GM19463 (cell line): ENCODE results near the gene NECAB2.

Experiments used
- ATAC-seq: cut with Tn5 transposase; IDR thresholded peaks from one replicate; pipeline ENCODE4 v1.9.1; 2021; ENCODE audit warnings: mild to moderate bottlenecking, moderate library complexity; ENCODE audit not compliant: unreplicated experiment

NECAB2 gene

GRCh38 chr16:83967838-83968305 is at the start of gene NECAB2:
Gene NECAB2 (plus strand): TSS chr16:83968244. CDS start chr16:83968649, 405 bp downstream.
- ATAC-seq = no peak

DNA sequence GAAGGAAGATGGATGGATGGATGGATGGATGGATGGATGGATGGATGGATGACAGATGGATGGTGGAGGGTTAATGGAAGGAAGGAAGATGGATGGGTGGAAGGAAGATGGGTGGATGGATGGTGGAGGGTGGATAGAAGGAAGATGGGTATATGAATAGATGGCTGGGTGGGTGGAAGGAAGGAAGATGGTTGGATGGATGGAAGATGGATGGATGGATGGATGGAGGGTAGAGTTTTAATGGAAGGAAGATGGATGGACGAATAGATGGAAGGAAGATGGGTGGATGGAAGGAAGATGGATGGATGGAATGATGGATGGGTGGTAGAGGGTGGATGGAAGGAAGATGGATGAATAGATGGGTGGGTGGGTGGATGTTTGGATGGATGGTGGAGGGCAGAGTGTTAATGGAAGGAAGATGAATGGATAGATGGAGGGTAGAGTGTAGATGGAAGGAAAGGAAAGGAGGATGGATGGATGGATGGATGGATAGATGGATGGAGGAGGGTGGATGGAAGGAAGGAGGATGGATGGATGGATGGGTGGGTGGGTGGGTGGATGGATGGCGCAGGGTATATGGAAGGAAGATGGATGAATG is 47.1 kb upstream of the NECAB2 start:
- no peak for ATAC-seq

DNA sequence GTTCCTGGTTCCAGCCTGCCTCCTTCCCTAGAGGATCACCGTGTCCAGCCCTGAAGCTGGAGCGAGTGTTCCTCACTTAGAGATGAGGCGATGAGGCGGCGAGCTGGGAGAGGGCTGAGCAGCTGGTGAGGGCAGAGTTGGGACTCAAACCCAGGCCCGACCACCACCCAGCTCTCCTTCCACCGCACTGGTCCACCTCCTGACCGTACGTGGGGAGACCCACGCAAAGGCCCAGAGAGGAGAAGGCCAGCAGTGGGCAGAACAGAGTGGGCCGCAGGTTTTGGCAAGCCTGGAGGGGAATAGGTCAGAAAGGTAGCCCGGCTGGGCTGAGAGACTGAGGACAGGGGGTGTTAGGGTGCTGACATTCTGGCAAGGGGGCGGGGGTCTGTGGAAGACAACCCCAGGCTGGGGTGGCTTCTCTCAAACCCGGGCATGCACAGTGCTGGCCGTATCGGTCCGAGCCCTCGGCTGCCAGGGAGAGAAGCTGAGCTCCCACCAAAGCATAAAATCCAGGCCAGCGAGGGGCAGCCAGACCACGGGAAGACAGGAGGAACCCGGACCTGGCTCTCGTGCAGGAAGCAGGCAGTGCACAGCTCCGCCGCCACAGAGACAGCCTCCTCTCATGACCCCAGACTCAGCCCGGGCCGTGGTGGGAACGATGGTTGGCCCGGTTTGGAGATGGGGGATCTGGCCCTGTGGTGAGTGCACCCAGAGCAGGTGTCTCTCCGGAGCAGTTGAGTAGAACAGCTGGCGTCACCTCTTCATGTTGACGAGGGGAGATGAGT is 44.3 kb upstream of the NECAB2 start:
- no peak for ATAC-seq

- ATAC-seq = no peak
Observed at GRCh38 chr16:83924686-83925085, 43.4 kb upstream of the NECAB2 start.

GRCh38 chr16:83925095-83925905 is 42.7 kb upstream of the NECAB2 start:
- no peak for ATAC-seq

DNA sequence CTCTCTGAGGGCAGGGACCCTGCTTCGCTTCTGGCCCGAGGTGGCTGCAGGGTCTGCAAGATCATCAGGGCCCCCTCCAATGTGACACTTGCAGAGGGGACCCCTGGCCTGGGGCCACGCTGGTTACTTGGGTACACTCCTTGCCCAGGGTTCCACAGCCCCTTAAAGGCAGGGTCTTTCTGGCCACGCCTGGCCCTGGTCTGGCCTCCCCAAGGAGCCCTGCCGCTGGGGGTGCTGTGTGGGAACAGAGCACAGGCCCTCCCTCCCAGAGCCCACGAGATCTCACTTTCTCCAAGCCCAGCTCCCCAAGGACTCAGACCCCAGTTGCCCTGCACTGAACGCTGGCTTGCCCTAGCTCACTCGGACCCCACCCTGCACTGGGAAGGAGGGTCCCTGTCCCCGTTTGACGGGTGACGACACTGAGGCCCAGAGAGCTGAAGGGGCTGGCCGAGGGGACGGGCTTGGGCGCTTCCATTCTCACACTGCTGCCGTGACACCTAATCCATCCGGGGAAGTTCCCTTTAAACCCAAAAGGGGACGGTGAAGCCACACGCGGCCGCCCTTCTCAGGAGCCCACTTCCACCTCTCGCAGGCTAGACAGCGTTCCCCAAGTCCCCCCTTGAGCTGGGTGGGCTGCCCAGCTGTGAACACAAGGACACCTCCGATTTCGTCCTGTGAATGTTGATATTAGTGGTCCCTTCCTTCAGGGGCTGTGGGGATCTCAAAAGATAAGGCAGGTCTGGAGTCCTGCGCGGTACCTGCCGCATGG is 41.9 kb upstream of the NECAB2 start:
- ATAC-seq = no peak

GRCh38 chr16:83926726-83927397 is 41.2 kb upstream of the NECAB2 start:
- peak; percentile 57 for ATAC-seq

- no peak for ATAC-seq
Observed at GRCh38 chr16:83928341-83929055, 39.5 kb upstream of the NECAB2 start.

- no peak for ATAC-seq
Observed at GRCh38 chr16:83929811-83930555, 38.1 kb upstream of the NECAB2 start.

DNA sequence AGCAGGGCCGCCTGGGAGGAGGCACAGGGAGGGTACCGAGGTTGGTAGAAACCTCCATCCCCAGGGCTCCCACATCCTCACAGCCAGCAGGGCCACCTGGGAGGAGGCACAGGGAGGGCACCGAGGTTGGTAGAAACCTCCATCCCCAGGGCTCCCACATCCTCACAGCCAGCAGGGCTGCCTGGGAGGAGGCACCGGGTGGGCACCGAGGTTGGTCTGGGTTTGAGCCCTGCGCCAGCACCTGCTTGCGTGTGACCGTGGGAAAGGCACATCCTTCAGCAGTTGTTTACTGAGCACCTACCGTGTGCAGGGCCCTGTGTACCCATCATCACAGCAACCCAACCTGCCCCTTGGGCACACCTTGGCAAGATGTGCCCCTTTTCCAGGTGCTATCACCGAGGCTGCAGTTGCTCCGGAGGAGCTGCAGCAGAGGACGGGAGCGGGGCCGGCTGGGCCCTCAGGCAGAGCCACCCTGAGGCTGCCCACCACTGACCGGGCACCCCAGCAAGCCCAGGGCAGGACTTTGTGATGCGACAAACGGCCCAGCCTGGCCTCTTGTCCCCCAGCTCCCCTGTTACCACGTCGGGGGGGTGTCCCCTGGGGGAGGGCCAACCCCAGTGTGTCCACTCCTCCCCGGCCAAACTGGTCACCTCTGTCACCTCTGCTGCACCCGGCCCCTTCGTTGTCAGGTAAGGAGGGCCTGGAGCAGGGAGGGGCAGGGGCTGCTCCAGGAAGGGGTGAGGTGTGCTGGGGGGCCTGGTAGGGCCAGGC is 37.1 kb upstream of the NECAB2 start:
- ATAC-seq = no peak

- ATAC-seq = no peak
Observed at GRCh38 chr16:83931556-83931955, 36.5 kb upstream of the NECAB2 start.

- ATAC-seq = no peak
Observed at GRCh38 chr16:83932304-83932703, 35.7 kb upstream of the NECAB2 start.

DNA sequence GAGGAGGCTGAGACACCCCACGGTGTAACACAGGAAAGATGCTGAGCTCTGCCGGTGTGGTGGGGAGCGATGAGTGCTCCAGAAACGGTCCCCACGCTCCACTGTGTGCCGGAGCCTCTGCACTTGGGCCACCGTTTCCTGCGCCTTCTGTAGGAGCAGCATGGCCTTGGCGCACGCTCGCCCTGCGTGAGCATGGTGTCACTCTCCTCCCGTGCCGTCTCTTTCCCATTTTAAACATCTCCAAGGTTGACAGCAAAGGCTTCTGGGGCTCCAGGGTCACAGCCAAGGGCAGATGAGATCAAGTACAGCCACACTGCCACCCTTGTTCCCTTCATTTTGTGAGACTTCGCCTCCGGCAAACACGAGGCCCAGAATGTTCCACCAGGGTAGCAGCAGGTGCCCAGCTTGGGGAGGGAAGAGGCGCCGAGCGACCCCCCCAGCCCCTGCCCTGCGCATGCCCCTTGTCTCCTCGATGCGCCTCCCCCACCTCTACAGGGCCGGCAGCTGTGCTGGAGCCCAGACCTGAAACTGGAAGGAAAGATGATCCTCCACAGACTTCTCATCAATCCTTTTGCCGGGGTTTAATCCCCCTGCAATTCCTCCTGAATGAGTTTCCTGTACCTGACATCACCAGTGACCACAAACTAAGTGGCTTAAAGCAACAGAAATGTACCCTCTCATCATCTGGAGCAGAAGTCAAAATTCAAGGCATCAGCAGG is 34.9 kb upstream of the NECAB2 start:
- ATAC-seq = no peak

DNA sequence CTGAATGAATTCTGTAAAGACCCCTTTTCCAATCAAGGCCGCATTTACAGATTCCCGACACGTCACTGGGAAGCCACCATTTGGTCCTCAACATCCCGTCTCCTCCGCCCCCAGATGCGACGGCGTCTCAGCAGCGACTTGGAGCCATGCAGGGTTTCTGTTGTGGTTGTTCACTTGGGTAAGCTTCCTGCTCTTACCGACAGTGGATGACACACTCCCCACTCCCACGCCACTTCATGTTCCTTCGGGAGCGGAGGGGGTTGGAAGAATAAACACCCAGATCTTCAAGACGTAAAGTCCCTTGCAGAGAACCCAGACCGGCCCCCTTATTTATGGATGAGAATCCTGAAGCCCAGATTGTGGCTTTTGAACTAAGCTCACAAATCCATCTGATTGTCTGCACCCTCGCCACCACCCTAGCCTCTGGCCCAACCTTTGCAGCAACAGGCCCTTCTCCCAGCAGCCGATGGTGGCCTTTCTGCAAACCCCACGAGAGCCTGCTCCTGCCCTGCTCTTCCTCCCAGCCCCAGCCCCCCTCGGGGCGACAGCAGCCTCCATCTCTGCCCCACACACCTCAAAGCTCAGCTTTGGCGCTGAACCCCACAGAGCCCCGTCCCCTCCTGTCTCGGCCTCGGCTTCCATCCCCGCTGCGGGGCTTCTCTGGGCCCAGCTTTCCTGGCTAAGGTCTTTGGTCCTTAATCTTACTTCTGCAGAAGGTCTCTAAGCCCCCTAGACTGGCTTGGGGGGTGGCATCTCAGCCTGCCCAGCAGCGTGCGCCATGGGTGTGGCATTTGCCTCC is 34.0 kb upstream of the NECAB2 start:
- ATAC-seq = no peak

- no peak for ATAC-seq
Observed at GRCh38 chr16:83934684-83934977, 33.4 kb upstream of the NECAB2 start.

DNA sequence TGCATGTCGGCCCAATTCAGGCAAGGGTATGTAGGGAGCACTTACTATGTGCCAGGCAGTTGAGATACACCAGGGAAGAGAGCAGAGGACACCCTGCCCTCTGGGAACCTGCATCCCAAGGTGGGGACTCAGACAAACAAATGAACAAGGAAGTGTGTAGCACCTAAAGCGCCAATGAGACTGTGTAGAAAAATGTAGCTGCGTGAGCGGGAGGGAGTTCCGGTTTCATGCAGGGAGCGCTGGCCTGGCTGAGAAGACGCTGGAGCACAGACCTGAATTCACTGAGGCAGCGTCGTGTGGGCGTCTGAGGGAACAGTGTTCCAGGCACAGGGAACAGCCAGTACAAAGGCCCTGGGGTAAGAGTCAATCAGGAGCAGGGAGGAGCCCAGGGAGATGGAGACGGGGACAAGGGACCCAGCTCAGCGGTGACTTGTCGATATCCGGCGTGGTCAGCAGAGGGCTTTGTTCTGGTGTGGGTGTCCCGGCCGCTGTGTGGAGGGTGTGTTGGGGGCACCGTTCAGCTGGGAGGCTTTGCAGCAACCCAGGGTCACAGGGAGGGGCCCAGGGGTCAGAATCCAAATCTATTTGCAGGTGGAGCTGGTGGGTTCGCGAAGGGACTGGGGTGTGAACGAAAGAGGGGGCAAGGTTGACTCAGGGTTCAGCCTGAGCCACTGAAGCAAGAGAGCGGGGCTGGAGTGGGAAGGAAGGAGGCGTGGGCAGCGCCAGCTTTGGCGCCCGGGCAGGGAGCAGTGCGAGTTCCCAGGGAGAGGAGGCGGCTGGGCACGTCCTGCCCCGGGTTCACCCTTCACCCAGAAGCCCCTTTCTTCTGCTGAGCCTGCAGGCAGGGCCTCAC is 32.8 kb upstream of the NECAB2 start:
- ATAC-seq = no peak
